HepG2 (cell line): Measurements from ENCODE around the gene NAT14. TPM values are rescaled to one million over a fixed set of nuclear protein-coding genes. Genes with fewer than 3 reads are reported as not detected.
A peak's percentile ranks its signal among the peaks of the same experiment; 100 is the strongest.

ENCODE experiments used
- ATAC-seq: fragments of 200-7000 bp; cut with Tn5 transposase; 3 replicates; pipeline ENCODE4 v1.9.1; 2020; ENCODE audit warnings: mild to moderate bottlenecking, moderate library complexity
- BruUV-seq: library from RNA; stranded (reverse); fragments of 400-500 nt; replicated peaks from 2 replicates; lab custom pipeline; 2021; lab: Mats Ljungman, UMichigan
- CTCF ChIA-PET: fragments of 300-600 bp; formaldehyde crosslinking; extraction: SDS; loops from one replicate; lab custom pipeline; 2021; ENCODE audit warnings: low total read pairs, inconsistent platforms, low intra/inter-chr PET ratio; lab: Yijun Ruan, JAX
- POLR2A ChIA-PET: fragments of 350-600 bp; sonication (Branson Sonifier 250); formaldehyde crosslinking; loops from one replicate; lab custom pipeline; 2020; ENCODE audit warnings: antibody characterized with exemption, inconsistent platforms; lab: Yijun Ruan, JAX
- DNase-seq: peaks from one replicate; pipeline ENCODE4 v3.0.0-alpha.2; 2015; ENCODE audit warnings: low spot score
- FAIRE-seq: peaks from 3 replicates; lab custom pipeline; 2011; peaks lifted over from hg19 to GRCh38; lab: Jason Lieb, UNC
- H2AFZ ChIP-seq: one replicate; pipeline ENCODE4 v1.6.1; 2011; ENCODE audit warnings: low read length, inconsistent platforms
- H3K27ac ChIP-seq: fragments of 300-600 bp; 3 replicates; pipeline ENCODE4 v1.8.0; 2011; ENCODE audit warnings: mixed run types, mild to moderate bottlenecking, mixed read lengths, low read length, inconsistent platforms; ENCODE audit not compliant: insufficient read depth; ENCODE audit errors: extremely low read length
- H3K27me3 ChIP-seq, 2 experiments: fragments of 200-600 bp in 1 of 2; 2 replicates in 1 of 2; 3 replicates in 1 of 2; pipeline versions ENCODE4 v1.6.0 to v1.8.0; 2011; ENCODE audit warnings: low read length in 2 of 2, mild to moderate bottlenecking in 2 of 2, moderate library complexity in 2 of 2, inconsistent platforms in 1 of 2; ENCODE audit not compliant: insufficient read depth in 2 of 2, control insufficient read depth in 1 of 2
- H3K36me3 ChIP-seq, 2 experiments: fragments of 200-600 bp in 1 of 2; replicated peaks in 1 of 2; 2 replicates in 1 of 2; 3 replicates in 1 of 2; pipeline versions ENCODE4 v1.5.1 to v1.8.0; 2011; ENCODE audit warnings: low read length in 2 of 2, inconsistent platforms in 1 of 2; ENCODE audit not compliant: insufficient read depth in 2 of 2, control insufficient read depth in 1 of 2
- H3K4me1 ChIP-seq: 2 replicates; pipeline ENCODE4 v1.5.1; 2012; ENCODE audit warnings: low read length, inconsistent platforms; ENCODE audit not compliant: insufficient read depth
- H3K4me2 ChIP-seq: 2 replicates; pipeline ENCODE4 v1.6.0; 2011; ENCODE audit warnings: low read depth, low read length, inconsistent platforms
- H3K4me3 ChIP-seq, 3 experiments: fragments of 200-600 bp in 1 of 3; sonication (generic), shearing (Covaris generic) in 1 of 3; replicated peaks in 1 of 3; 2 replicates each; pipeline ENCODE4 v1.5.1; 2011 to 2016; ENCODE audit warnings: low read length in 3 of 3, inconsistent platforms in 2 of 3, low read depth in 2 of 3, mild to moderate bottlenecking in 2 of 3, control low read depth in 1 of 3, mixed read lengths in 1 of 3; ENCODE audit not compliant: insufficient read depth in 1 of 3
- H3K79me2 ChIP-seq: one replicate; pipeline ENCODE4 v1.6.1; 2011; ENCODE audit warnings: low read length, inconsistent platforms; ENCODE audit not compliant: insufficient read depth
- H3K9ac ChIP-seq: 2 replicates; pipeline ENCODE4 v1.6.0; 2011; ENCODE audit warnings: mild to moderate bottlenecking, low read depth, low read length, inconsistent platforms; ENCODE audit not compliant: insufficient read depth
- H3K9me3 ChIP-seq: 2 replicates; pipeline ENCODE4 v1.5.1; 2012; ENCODE audit warnings: mild to moderate bottlenecking, low read length
- H4K20me1 ChIP-seq: 2 replicates; pipeline ENCODE4 v1.6.0; 2011; ENCODE audit warnings: inconsistent platforms, mild to moderate bottlenecking, low read length, moderate library complexity; ENCODE audit not compliant: insufficient read depth
- ATAD3A ChIP-seq: sonication (generic); formaldehyde crosslinking; IDR thresholded peaks from 2 replicates; pipeline ENCODE4 v1.4.0; 2020; ENCODE audit warnings: missing genetic modification reagents
- ELF4 ChIP-seq: sonication (generic); formaldehyde crosslinking; IDR thresholded peaks from 2 replicates; pipeline ENCODE4 v1.5.0; 2020; ENCODE audit warnings: missing genetic modification reagents, mild to moderate bottlenecking, moderate library complexity, borderline replicate concordance
- MEIS2 ChIP-seq: sonication (generic); formaldehyde crosslinking; IDR thresholded peaks from 2 replicates; pipeline ENCODE4 v1.9.0; 2021; ENCODE audit warnings: mild to moderate bottlenecking, missing genetic modification reagents
- NCOA2 ChIP-seq: sonication (generic); formaldehyde crosslinking; IDR thresholded peaks from 2 replicates; pipeline ENCODE4 v1.8.0; 2022; ENCODE audit warnings: inconsistent platforms
- PPARG ChIP-seq: conservative IDR thresholded peaks from 2 replicates; pipeline ENCODE4 v1.6.1; 2016; ENCODE audit warnings: missing biosample characterization, missing genetic modification reagents
- SNAI1 ChIP-seq: sonication (generic); formaldehyde crosslinking; IDR thresholded peaks from 2 replicates; pipeline ENCODE4 v1.5.0; 2020; ENCODE audit warnings: mild to moderate bottlenecking, missing genetic modification reagents, borderline replicate concordance
- SP5 ChIP-seq: IDR thresholded peaks from 2 replicates; pipeline ENCODE4 v1.6.1; 2016; ENCODE audit warnings: low read depth, borderline replicate concordance
- STAT5B ChIP-seq: sonication (generic); formaldehyde crosslinking; IDR thresholded peaks from 2 replicates; pipeline ENCODE4 v1.4.0; 2020; ENCODE audit warnings: missing genetic modification reagents
- U2AF1 ChIP-seq: fragments of 200-400 bp; formaldehyde crosslinking; optimal IDR thresholded peaks from 2 replicates; pipeline ENCODE3; 2017; ENCODE audit warnings: mild to moderate bottlenecking, low read depth, low read length
- ZFP90 ChIP-seq: sonication (generic); formaldehyde crosslinking; IDR thresholded peaks from 2 replicates; pipeline ENCODE4 v1.8.0; 2022; ENCODE audit warnings: missing genetic modification reagents, mild to moderate bottlenecking, inconsistent platforms, borderline replicate concordance
- ZFY ChIP-seq: sonication (generic); formaldehyde crosslinking; IDR thresholded peaks from 2 replicates; pipeline ENCODE4 v1.4.0; 2020; ENCODE audit warnings: missing genetic modification reagents
- ZNF205 ChIP-seq: IDR thresholded peaks from 2 replicates; pipeline ENCODE4 v1.6.1; 2018; ENCODE audit warnings: missing biosample characterization, missing genetic modification reagents
- ZNF263 ChIP-seq: sonication (generic); formaldehyde crosslinking; IDR thresholded peaks from 2 replicates; pipeline ENCODE4 v1.4.0; 2020; ENCODE audit warnings: missing genetic modification reagents
- ZNF274 ChIP-seq: sonication (generic); formaldehyde crosslinking; IDR thresholded peaks from 2 replicates; pipeline ENCODE4 v1.5.1; 2020; ENCODE audit warnings: mild to moderate bottlenecking, missing genetic modification reagents
- ZNF547 ChIP-seq: sonication (generic); formaldehyde crosslinking; IDR thresholded peaks from 2 replicates; pipeline ENCODE4 v1.5.1; 2020; ENCODE audit warnings: mild to moderate bottlenecking, missing genetic modification reagents
- ZNF720 ChIP-seq: sonication (generic); formaldehyde crosslinking; IDR thresholded peaks from 2 replicates; pipeline ENCODE4 v1.4.0; 2020; ENCODE audit warnings: missing genetic modification reagents
- ZNF788 ChIP-seq: sonication (generic); formaldehyde crosslinking; IDR thresholded peaks from 2 replicates; pipeline ENCODE4 v1.5.0; 2020; ENCODE audit warnings: mild to moderate bottlenecking, missing genetic modification reagents, borderline replicate concordance
- WGBS: methylation state at CpG from one replicate; pipeline ENCODE4 v1.1.6; 2017; ENCODE audit warnings: low lambda C conversion rate; 5-methylcytosine and 5-hydroxymethylcytosine counted together
- in situ Hi-C: cut with HindIII; loops from 2 replicates; pipeline ENCODE4 v1.10.0; 2017; ENCODE audit warnings: low pct_unique_long_range_greater_than_20kb; ENCODE audit not compliant: extremely low pct_ligation_motif_present
- intact Hi-C: fragments of 100-400 bp; cut with micrococcal nuclease; formaldehyde crosslinking; loops from one replicate; pipeline ENCODE4 v1.10.0; 2022; ENCODE audit not compliant: unreplicated experiment
- polyA plus RNA-seq, 8 experiments: library from polyadenylated mRNA; depleted of rRNA in 3 of 8; stranded (reverse) in 7 of 8; unstranded in 1 of 8; fragments of >200 nt; fragmentation: Illumina TruSeq in 4 of 8; extraction: Trizol in 4 of 8; gene quantifications; 2 replicates each; pipeline versions ENCODE4 v1.2.1 to v1.2.3, GENCODE V29; 2011 to 2016; ENCODE audit warnings: low read depth in 4 of 8, missing spikeins in 1 of 8, mixed read lengths in 1 of 8; ENCODE audit not compliant: insufficient read depth in 1 of 8
- total RNA-seq, 5 experiments: library from RNA; depleted of rRNA; stranded (reverse); fragments of >200 nt; fragmentation: Illumina TruSeq; extraction: Trizol; gene quantifications; 2 replicates each; pipeline ENCODE4 v1.2.3, GENCODE V29; 2016; ENCODE audit warnings: low read depth in 1 of 5
- TF ChIP-seq, protein P1 (sequence below): IDR thresholded peaks from 2 replicates; pipeline ENCODE4 v1.6.1; 2016; ENCODE audit warnings: low read depth, control low read depth
- TF ChIP-seq, protein P2 (sequence below): IDR thresholded peaks from 2 replicates; pipeline ENCODE4 v1.6.1; 2016
- TF ChIP-seq, protein P3 (sequence below): sonication (generic); formaldehyde crosslinking; IDR thresholded peaks from 2 replicates; pipeline ENCODE4 v1.8.0; 2022; ENCODE audit warnings: mild to moderate bottlenecking, missing genetic modification reagents; ENCODE audit not compliant: insufficient replicate concordance
- TF ChIP-seq, protein P4 (sequence below): IDR thresholded peaks from 2 replicates; pipeline ENCODE4 v1.6.1; 2012; ENCODE audit warnings: inconsistent platforms

The NAT14 gene
- total and polyA plus RNA-seq, 2 of the 13 experiments (the other 11 are each of a cell fraction or from before 2014, with no cell fraction given): 20.7 to 22.3 TPM

DNA sequence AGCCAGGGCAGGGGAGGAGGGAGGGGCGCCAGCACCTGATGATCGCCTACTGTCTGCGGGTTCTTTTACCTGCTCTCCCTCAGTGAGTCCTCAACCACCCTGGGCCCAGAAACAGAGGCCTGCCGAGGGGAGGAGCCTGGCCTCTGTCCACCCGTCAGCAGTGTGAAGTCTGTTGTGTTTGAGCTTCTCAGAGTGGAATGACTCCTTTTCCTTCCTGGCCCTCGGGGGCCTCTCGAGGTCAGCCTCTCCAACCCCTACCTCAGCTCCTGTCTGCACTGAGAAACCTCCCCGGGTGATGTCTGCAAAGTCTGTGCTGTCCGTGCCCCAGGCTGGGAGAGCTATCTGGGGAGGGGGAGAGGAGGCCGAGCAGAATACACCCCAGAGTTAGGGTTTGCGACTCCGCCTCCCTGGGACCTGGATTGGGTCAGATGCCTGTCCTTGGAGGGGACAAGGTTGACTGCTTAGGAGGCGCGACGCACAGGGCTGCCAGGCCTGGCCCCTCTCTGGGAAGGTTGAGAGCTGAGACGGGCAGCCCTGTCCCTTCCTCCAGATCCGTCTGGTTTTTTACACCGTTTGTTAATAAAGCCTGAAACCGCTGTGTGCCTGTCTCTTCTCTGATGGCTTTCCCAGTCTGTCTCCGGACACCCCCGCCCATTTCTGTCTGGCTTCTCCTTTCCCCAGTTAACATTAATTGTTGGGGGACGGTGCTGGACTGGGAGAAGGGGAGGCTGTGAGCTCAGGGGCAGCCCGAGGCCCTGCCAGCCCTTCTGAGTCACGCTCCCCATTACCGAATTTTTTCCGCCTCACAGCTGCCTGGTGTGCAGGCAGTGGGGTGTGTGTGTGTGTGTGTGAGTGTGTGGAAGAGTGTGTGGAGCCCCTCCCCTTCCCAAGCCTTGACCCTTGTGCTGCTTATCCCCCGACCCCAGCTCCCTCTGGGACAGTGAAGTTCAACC lies 2.3 kb downstream of the NAT14 start:
- no peaks in the 10 kb centered on the region for H3K79me2 ChIP-seq
- peak; percentile 23 for DNase-seq
- H3K9ac ChIP-seq: peak overlapping the region; percentile 32; the same call in 1 of the 2 replicates
- no peak overlapping the region for H3K27ac ChIP-seq
- 20% methylated on average over 19 of the region's 27 CpGs for whole genome bisulfite sequencing
- intact Hi-C loops: no loop called here
- ChIA-PET CTCF (no interaction called here), POLR2A (interaction anchor here (0.7 to 4.3 kb wide), 5 partner anchors 10 to 231 kb away, joined by 3 to 44 read pairs (median 4); partner anchors contain the start of genes ISOC2 and ZNF628)
- H3K4me2 ChIP-seq: peak overlapping the region; percentile 67
- H4K20me1 ChIP-seq: no peaks in the 10 kb centered on the region
- H3K27me3 ChIP-seq: peaks cover 8 to 27% of the 10 kb centered on the region in 2 experiments
- BruUV-seq: TSS peak; percentile 57
- ATAC-seq: peak; percentile 21
- no peak for FAIRE-seq
- H2AFZ ChIP-seq: no peak overlapping the region
- in situ Hi-C loops: no loop called here
- no peaks in the 10 kb centered on the region for H3K36me3 ChIP-seq
- peaks cover 33% of the 10 kb centered on the region for H3K4me1 ChIP-seq
- no peaks in the 10 kb centered on the region for H3K9me3 ChIP-seq
- H3K4me3 ChIP-seq: peak overlapping the region in 2 of 3 experiments; percentile 16 to 42; a peak in 1 of 6 replicates
- TF ChIP-seq ATAD3A (CRISPR knock-in tag) (no peak), ELF4 (CRISPR knock-in tag) (no peak), ZNF274 (CRISPR knock-in tag) (peak; percentile 59; the same call in 1 of the 2 replicates), ZNF205 (CRISPR knock-in tag) (no peak), NCOA2 (no peak), SP5 (peak; percentile 12; the same call in 1 of the 2 replicates), ZNF788 (CRISPR knock-in tag) (no peak), ZFP90 (CRISPR knock-in tag) (no peak), ZFY (peak; percentile 38; the same call in 1 of the 2 replicates), ZNF547 (CRISPR knock-in tag) (no peak), PPARG (CRISPR knock-in tag) (no peak), U2AF1 (no peak), MEIS2 (CRISPR knock-in tag) (0 out of 2 replicates have a peak, but pooled peaks have one; percentile 31), SNAI1 (CRISPR knock-in tag) (no peak), ZNF720 (CRISPR knock-in tag) (no peak), ZNF263 (peak; percentile 82), STAT5B (CRISPR knock-in tag) (no peak)
- TF ChIP-seq, protein P1, sequence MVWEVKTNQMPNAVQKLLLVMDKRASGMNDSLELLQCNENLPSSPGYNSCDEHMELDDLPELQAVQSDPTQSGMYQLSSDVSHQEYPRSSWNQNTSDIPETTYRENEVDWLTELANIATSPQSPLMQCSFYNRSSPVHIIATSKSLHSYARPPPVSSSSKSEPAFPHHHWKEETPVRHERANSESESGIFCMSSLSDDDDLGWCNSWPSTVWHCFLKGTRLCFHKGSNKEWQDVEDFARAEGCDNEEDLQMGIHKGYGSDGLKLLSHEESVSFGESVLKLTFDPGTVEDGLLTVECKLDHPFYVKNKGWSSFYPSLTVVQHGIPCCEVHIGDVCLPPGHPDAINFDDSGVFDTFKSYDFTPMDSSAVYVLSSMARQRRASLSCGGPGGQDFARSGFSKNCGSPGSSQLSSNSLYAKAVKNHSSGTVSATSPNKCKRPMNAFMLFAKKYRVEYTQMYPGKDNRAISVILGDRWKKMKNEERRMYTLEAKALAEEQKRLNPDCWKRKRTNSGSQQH (CRISPR knock-in tag): no peak
- TF ChIP-seq, protein P2, sequence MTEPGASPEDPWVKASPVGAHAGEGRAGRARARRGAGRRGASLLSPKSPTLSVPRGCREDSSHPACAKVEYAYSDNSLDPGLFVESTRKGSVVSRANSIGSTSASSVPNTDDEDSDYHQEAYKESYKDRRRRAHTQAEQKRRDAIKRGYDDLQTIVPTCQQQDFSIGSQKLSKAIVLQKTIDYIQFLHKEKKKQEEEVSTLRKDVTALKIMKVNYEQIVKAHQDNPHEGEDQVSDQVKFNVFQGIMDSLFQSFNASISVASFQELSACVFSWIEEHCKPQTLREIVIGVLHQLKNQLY (CRISPR knock-in tag): no peak
- TF ChIP-seq, protein P3, sequence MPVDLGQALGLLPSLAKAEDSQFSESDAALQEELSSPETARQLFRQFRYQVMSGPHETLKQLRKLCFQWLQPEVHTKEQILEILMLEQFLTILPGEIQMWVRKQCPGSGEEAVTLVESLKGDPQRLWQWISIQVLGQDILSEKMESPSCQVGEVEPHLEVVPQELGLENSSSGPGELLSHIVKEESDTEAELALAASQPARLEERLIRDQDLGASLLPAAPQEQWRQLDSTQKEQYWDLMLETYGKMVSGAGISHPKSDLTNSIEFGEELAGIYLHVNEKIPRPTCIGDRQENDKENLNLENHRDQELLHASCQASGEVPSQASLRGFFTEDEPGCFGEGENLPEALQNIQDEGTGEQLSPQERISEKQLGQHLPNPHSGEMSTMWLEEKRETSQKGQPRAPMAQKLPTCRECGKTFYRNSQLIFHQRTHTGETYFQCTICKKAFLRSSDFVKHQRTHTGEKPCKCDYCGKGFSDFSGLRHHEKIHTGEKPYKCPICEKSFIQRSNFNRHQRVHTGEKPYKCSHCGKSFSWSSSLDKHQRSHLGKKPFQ (CRISPR knock-in tag): peak; percentile 35
- TF ChIP-seq, protein P4, sequence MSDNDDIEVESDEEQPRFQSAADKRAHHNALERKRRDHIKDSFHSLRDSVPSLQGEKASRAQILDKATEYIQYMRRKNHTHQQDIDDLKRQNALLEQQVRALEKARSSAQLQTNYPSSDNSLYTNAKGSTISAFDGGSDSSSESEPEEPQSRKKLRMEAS: 0 out of 2 replicates have a peak, but pooled peaks have one; percentile 8
